ENCODE results near the gene ARAF.

GRCh38 chrX:47613082-47613481 is 52.1 kb downstream of the ARAF start:
- TF ChIP-seq, protein P1, sequence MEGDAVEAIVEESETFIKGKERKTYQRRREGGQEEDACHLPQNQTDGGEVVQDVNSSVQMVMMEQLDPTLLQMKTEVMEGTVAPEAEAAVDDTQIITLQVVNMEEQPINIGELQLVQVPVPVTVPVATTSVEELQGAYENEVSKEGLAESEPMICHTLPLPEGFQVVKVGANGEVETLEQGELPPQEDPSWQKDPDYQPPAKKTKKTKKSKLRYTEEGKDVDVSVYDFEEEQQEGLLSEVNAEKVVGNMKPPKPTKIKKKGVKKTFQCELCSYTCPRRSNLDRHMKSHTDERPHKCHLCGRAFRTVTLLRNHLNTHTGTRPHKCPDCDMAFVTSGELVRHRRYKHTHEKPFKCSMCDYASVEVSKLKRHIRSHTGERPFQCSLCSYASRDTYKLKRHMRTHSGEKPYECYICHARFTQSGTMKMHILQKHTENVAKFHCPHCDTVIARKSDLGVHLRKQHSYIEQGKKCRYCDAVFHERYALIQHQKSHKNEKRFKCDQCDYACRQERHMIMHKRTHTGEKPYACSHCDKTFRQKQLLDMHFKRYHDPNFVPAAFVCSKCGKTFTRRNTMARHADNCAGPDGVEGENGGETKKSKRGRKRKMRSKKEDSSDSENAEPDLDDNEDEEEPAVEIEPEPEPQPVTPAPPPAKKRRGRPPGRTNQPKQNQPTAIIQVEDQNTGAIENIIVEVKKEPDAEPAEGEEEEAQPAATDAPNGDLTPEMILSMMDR (IDR thresholded peaks at IDR 0.05; ENCODE audit: low read length): no peak
- no peak for TF ChIP-seq EZH2 (optimal IDR thresholded peaks at IDR 0.05; ENCODE audit: low read depth, low read length)

Data from MM.1S (cell line).